Aorta (tissue), 5 donors: Measurements from ENCODE around the gene SHISA6. TPM values are rescaled to one million over a fixed set of nuclear protein-coding genes. Genes with fewer than 3 reads are reported as not detected.

Source experiments
- ATAC-seq: fragments of 200-7000 bp; cut with Tn5 transposase; one replicate; pipeline ENCODE4 v1.9.1; 2022; ENCODE audit warnings: moderate library complexity; ENCODE audit not compliant: low FRiP score
- DNase-seq, 2 donors: peaks; one replicate each; pipeline ENCODE4 v3.0.0-alpha.2; 2020
- H3K27ac ChIP-seq, 2 donors: one replicate each; pipeline ENCODE4 v1.5.1; 2013; ENCODE audit warnings: low read length in 2 of 2, mild to moderate bottlenecking in 2 of 2, moderate library complexity in 2 of 2, control low read depth in 1 of 2, inconsistent platforms in 1 of 2, low read depth in 1 of 2
- H3K27me3 ChIP-seq, 2 donors: one replicate each; pipeline ENCODE4 v1.6.1; 2013; ENCODE audit warnings: control low read depth in 1 of 2, low read length in 1 of 2, mild to moderate bottlenecking in 1 of 2, moderate library complexity in 1 of 2; ENCODE audit not compliant: insufficient read depth in 2 of 2, control insufficient read depth in 1 of 2
- H3K36me3 ChIP-seq, 2 donors: one replicate each; pipeline ENCODE4 v1.6.1; 2013; ENCODE audit warnings: control low read depth in 1 of 2, low read length in 1 of 2, mild to moderate bottlenecking in 1 of 2; ENCODE audit not compliant: insufficient read depth in 2 of 2, control insufficient read depth in 1 of 2
- H3K4me1 ChIP-seq, 2 donors: one replicate each; pipeline ENCODE4 v1.6.1; 2013; ENCODE audit warnings: low read length in 2 of 2, control low read depth in 1 of 2, mild to moderate bottlenecking in 1 of 2, moderate library complexity in 1 of 2; ENCODE audit not compliant: insufficient read depth in 2 of 2, control insufficient read depth in 1 of 2
- H3K4me3 ChIP-seq, 2 donors: one replicate each; pipeline ENCODE4 v1.5.1; 2013; ENCODE audit warnings: low read length in 2 of 2, control low read depth in 1 of 2, mild to moderate bottlenecking in 1 of 2
- H3K9me3 ChIP-seq: one replicate; pipeline ENCODE4 v1.6.1; 2013; ENCODE audit warnings: mild to moderate bottlenecking, low read length; ENCODE audit not compliant: control insufficient read depth
- WGBS, 2 donors: extraction: QIAGEN DNeasy Blood & Tissue Kit; methylation state at CpG; one replicate each; pipeline ENCODE4 v1.1.7; 2013; 5-methylcytosine and 5-hydroxymethylcytosine counted together
- intact Hi-C, 2 donors: fragments of 100-400 bp; cut with DNase I; formaldehyde crosslinking; loops; one replicate each; pipeline versions ENCODE4 v1.14.2 to v1.15.0; 2022
- polyA plus RNA-seq, 2 donors: library from polyadenylated mRNA; stranded (reverse); fragments of 200-250 nt; gene quantifications; one replicate each; pipeline ENCODE4 v1.2.3, GENCODE V29; 2013
- total RNA-seq, 2 donors: library from RNA; stranded (reverse); fragmentation: NEBNext Ultra II Directional; extraction: Animal tissue kit (Norgen Biotek cat#: 25700); gene quantifications; one replicate each; pipeline ENCODE4 v1.2.1, GENCODE V29; 2021
- donor health status: healthy with polysubstance abuse.
- donor health status: Bipolar disorder and iron deficiency.
- donor health status: DM: no; HTN: no; CAD: no.
- donor health status: DM: no; HTN: no; CAD: no.
- donor health status: DM: yes; HTN: yes; CAD: no.

The SHISA6 gene
- total and polyA plus RNA-seq, 4 donors, result 0.13 to 0.48 TPM; not detected in 2

GRCh38 chr17:11583306-11583992 lies 342.4 kb downstream of the SHISA6 start:
- H3K4me3 ChIP-seq, result no peak overlapping the region
- DNase-seq, result no peak
- H3K27me3 ChIP-seq, result no peaks in the 10 kb centered on the region
- H3K27ac ChIP-seq, result no peak overlapping the region
- WGBS, 2 donors, result 69 to 84% methylated on average over 9 of the region's 9 CpGs
- ATAC-seq, result peak; percentile 33
- no peaks in the 10 kb centered on the region for H3K36me3 ChIP-seq
- intact Hi-C loops, result no loop called here
- no peaks in the 10 kb centered on the region for H3K4me1 ChIP-seq
- H3K9me3 ChIP-seq, result no peaks in the 10 kb centered on the region

DNA sequence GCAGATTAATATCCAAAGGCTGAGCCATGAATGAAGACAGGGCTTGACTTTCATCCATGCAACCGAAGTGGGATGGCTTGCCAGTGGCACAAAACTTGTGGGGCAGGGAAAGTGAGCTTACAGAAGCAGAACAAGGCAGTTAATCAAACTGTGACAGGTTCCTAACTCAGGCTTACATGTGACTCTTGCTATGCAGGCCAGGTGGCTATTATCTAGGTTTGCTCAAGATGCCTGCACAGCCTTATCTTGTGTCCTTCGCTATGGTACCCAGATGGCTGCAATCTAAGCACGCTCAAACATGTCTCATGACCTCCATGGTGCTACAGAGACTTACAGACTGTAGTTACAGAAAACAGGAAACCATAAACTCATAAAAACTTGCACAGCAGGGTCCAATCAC lies 348.7 kb downstream of the SHISA6 start:
- Histone ChIP-seq H3K4me1 (no peaks in the 10 kb centered on the region), H3K4me3 (no peak overlapping the region), H3K36me3 (no peaks in the 10 kb centered on the region), H3K9me3 (peaks cover 1% of the 10 kb centered on the region), H3K27me3 (no peaks in the 10 kb centered on the region), H3K27ac (no peak overlapping the region)
- 64 to 65% methylated on average over 3 of the region's 3 CpGs for WGBS, 2 donors
- DNase-seq, result no peak
- intact Hi-C loops, result no loop called here
- no peak for ATAC-seq

- H3K9me3 ChIP-seq, result peaks cover 3% of the 10 kb centered on the region
- H3K4me3 ChIP-seq, result peak within 1 kb of the TSS in 1 of 2 donors; percentile 9
- no peaks in the 10 kb centered on the region for H3K36me3 ChIP-seq
- H3K27me3 ChIP-seq, result peaks cover 0 to 2% of the 10 kb centered on the region in 2 donors
- intact Hi-C loops, result no loop called here
- DNase-seq, result peak; percentile 90 to 94
- H3K4me1 ChIP-seq, result no peaks in the 10 kb centered on the region
- ATAC-seq, result peak; percentile 95
- H3K27ac ChIP-seq, result no peak within 1 kb of the TSS
- WGBS, 2 donors, result 1 to 2% methylated on average over 79 to 84 of the region's 84 CpGs
Observed at GRCh38 chr17:11598274-11599221, 357.5 kb downstream of the SHISA6 start, which contains the start of gene DNAH9. Gene DNAH9 (plus strand): TSS chr17:11598470. CDS start chr17:11598499, 29 bp downstream.

DNA sequence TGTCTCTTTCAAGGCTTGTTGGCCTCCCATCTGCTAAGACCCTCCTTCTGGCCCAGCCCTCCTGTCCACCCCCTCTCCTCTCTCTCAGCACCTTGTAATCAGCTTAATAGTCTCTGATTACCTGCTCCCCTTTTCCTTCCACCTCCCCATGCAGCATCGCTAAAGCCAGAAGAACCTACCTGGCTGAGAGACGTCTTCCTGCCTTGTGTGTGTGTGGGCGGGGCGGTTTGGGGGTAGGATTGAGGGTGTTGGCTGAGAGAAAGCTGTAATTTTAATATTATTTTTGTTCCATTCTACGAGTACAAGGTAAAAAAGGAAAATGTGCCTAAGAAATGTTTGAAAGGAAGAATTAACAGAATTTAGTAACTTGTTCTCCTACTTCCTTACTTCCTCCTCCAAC lies 360.6 kb downstream of the SHISA6 start:
- ATAC-seq (no peak), DNase-seq (no peak)
- no peaks in the 10 kb centered on the region for H3K4me1 ChIP-seq
- H3K27me3 ChIP-seq, result peaks cover 0 to 2% of the 10 kb centered on the region in 2 donors
- no peak overlapping the region for H3K4me3 ChIP-seq
- H3K9me3 ChIP-seq, result no peaks in the 10 kb centered on the region
- H3K27ac ChIP-seq, result no peak overlapping the region
- no peaks in the 10 kb centered on the region for H3K36me3 ChIP-seq
- intact Hi-C loops, result no loop called here
- 68 to 69% methylated on average over 5 of the region's 5 CpGs for WGBS, 2 donors

- DNase-seq (no peak), ATAC-seq (peak; percentile 80)
- Histone ChIP-seq H3K4me1 (no peaks in the 10 kb centered on the region), H3K27ac (no peak overlapping the region), H3K27me3 (peaks cover 0 to 3% of the 10 kb centered on the region in 2 donors), H3K4me3 (no peak overlapping the region), H3K36me3 (no peaks in the 10 kb centered on the region), H3K9me3 (no peaks in the 10 kb centered on the region)
- intact Hi-C loops, result no loop called here
- WGBS, 2 donors, result 17 to 22% methylated on average over 6 of the region's 6 CpGs
Observed at GRCh38 chr17:11608396-11608795, 367.4 kb downstream of the SHISA6 start.

- intact Hi-C loops, result no loop called here
- Histone ChIP-seq H3K4me1 (no peaks in the 10 kb centered on the region), H3K27me3 (peaks cover 0 to 3% of the 10 kb centered on the region in 2 donors), H3K27ac (no peak overlapping the region), H3K36me3 (no peaks in the 10 kb centered on the region), H3K4me3 (no peak overlapping the region), H3K9me3 (no peaks in the 10 kb centered on the region)
- DNase-seq (no peak), ATAC-seq (no peak)
- WGBS, 2 donors, result 5 to 21% methylated on average over 6 of the region's 6 CpGs
Observed at GRCh38 chr17:11610999-11611566, 370.1 kb downstream of the SHISA6 start.

DNA sequence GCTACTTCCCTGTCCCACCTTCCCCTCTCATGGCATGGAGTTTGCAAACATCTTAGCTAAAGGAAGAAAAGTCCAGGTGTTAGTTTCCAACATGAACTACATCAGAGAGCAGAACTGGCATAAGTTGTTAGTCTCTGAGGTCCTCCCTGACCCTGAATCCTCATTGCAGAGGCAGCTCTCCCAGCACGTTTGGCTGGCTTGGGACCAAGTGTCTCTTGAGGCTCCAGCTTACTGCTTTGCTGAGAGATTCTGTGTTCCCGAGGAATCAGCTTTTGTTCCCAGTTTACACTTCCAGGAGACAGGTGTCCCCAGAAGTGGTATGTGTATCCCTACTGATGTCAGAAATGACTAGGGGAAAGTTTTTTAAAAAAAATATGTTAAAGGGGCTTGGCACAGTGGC lies 371.9 kb downstream of the SHISA6 start:
- no peaks in the 10 kb centered on the region for H3K9me3 ChIP-seq
- 27 to 34% methylated on average over 2 of the region's 2 CpGs for WGBS, 2 donors
- intact Hi-C loops, result no loop called here

More for the DNA sequence above, 371.9 kb downstream of the SHISA6 start:
- Histone ChIP-seq H3K4me3 (no peak overlapping the region), H3K36me3 (no peaks in the 10 kb centered on the region), H3K4me1 (no peaks in the 10 kb centered on the region), H3K27ac (no peak overlapping the region), H3K27me3 (peaks cover 0 to 3% of the 10 kb centered on the region in 2 donors)
- DNase-seq (no peak), ATAC-seq (no peak)
